Vagina (tissue), 2 donors: ENCODE measurements around the gene FBXO21.

ENCODE experiments used
- POLR2A ChIP-seq, 2 donors: fragments of 450-650 bp; IDR thresholded peaks; one replicate each; pipeline ENCODE4 v1.6.1; 2017; ENCODE audit warnings: antibody characterized with exemption in 2 of 2, mild to moderate bottlenecking in 2 of 2, moderate library complexity in 2 of 2
- POLR2AphosphoS5 ChIP-seq, 2 donors: sonication (generic); formaldehyde crosslinking; IDR thresholded peaks; one replicate each; pipeline ENCODE4 v1.9.0; 2017; ENCODE audit warnings: antibody characterized with exemption in 2 of 2, mild to moderate bottlenecking in 2 of 2, low read depth in 1 of 2; ENCODE audit not compliant: insufficient read depth in 1 of 2
- TF ChIP-seq, protein P1 (sequence below), 3 experiments: fragments of 450-650 bp in 2 of 3; fragments of 200-600 bp in 1 of 3; sonication (generic) in 1 of 3; IDR thresholded peaks; one replicate each; pipeline ENCODE4 v1.5.1; 2017 to 2019; ENCODE audit warnings: antibody characterized with exemption in 3 of 3, mild to moderate bottlenecking in 2 of 3, moderate library complexity in 2 of 3

DNA sequence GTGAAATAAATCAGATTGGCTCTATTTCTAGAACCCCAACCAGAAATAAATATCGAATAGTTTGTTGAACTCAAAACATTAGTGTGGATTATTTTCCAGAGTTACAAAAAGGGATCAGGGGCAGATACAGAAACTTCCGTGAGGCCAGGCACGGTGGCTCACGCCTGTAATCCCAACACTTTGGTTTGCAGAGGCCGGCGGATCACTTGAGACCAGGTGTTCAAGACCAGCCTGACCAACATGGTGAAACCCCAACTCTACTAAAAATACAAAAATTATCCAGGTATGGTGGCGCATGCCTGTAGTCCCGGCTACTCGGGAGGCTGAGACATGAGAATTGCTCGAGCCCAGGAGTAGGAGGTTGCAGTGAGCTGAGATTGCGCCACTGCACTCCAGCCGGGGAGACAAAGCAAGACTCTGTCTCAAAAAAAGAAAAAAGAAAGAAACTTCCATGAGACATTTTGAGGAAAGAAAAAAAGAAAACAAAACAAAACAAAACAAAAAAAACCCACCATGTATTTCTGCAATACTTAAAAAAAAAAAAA lies 2.1 kb downstream of the FBXO21 start:
- TF ChIP-seq POLR2AphosphoS5 (IDR thresholded peaks at IDR 0.05; ENCODE audit: insufficient read depth in 1 of 2, low read depth in 1 of 2) (no peak), POLR2A (IDR thresholded peaks at IDR 0.05) (no peak)
- TF ChIP-seq, protein P1, sequence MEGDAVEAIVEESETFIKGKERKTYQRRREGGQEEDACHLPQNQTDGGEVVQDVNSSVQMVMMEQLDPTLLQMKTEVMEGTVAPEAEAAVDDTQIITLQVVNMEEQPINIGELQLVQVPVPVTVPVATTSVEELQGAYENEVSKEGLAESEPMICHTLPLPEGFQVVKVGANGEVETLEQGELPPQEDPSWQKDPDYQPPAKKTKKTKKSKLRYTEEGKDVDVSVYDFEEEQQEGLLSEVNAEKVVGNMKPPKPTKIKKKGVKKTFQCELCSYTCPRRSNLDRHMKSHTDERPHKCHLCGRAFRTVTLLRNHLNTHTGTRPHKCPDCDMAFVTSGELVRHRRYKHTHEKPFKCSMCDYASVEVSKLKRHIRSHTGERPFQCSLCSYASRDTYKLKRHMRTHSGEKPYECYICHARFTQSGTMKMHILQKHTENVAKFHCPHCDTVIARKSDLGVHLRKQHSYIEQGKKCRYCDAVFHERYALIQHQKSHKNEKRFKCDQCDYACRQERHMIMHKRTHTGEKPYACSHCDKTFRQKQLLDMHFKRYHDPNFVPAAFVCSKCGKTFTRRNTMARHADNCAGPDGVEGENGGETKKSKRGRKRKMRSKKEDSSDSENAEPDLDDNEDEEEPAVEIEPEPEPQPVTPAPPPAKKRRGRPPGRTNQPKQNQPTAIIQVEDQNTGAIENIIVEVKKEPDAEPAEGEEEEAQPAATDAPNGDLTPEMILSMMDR (IDR thresholded peaks at IDR 0.05), result no peak
